ENCODE data around the gene SIAH1. TPM values are rescaled to one million over a fixed set of nuclear protein-coding genes. Genes with fewer than 3 reads are reported as not detected.

The SIAH1 gene
- polyA plus RNA-seq, 1 experiment, result 21.6 TPM

GRCh38 chr16:48393485-48394354 lies 8.5 kb upstream of the SIAH1 start:
- no peak for TF ChIP-seq CTCF (IDR thresholded peaks at IDR 0.05; ENCODE audit: low read depth, low read length)
- Histone ChIP-seq H3K9me3 (ENCODE audit: control insufficient read depth, insufficient read depth, low read length) (no peaks in the 10 kb centered on the region), H3K4me3 (ENCODE audit: low read depth, low read length) (no peak overlapping the region), H3K27ac (ENCODE audit: low read depth, low read length) (peak overlapping the region; percentile 21), H3K27me3 (ENCODE audit: control insufficient read depth, insufficient read depth, low read length) (no peaks in the 10 kb centered on the region)
- DNase-seq (ENCODE audit: low read depth, low spot score), result no peak
- ChIA-PET CTCF (interaction anchor here (1.0 kb wide), 2 partner anchors 170 to 230 kb away, joined by 3 to 7 read pairs; no protein-coding TSS in a partner anchor), POLR2A (interaction anchor here (0.7 to 1.3 kb wide), 4 partner anchors 8 to 104 kb away, joined by 4 to 6 read pairs (median 4); partner anchors contain the start of gene SIAH1)

GRCh38 chr16:48392407-48392806 lies 7.2 kb upstream of the SIAH1 start:
- Histone ChIP-seq H3K4me3 (ENCODE audit: low read depth, low read length) (no peak overlapping the region), H3K27ac (ENCODE audit: low read depth, low read length) (no peak overlapping the region), H3K27me3 (ENCODE audit: control insufficient read depth, insufficient read depth, low read length) (no peaks in the 10 kb centered on the region), H3K9me3 (ENCODE audit: control insufficient read depth, insufficient read depth, low read length) (no peaks in the 10 kb centered on the region)
- CTCF ChIA-PET, result no interaction called here
- TF ChIP-seq CTCF (IDR thresholded peaks at IDR 0.05; ENCODE audit: low read depth, low read length), result no peak
- POLR2A ChIA-PET, result no interaction called here
- DNase-seq (ENCODE audit: low read depth, low spot score), result no peak

- H3K27ac ChIP-seq (ENCODE audit: low read depth, low read length), result no peak overlapping the region
- no peaks in the 10 kb centered on the region for H3K9me3 ChIP-seq (ENCODE audit: control insufficient read depth, insufficient read depth, low read length)
- no peaks in the 10 kb centered on the region for H3K27me3 ChIP-seq (ENCODE audit: control insufficient read depth, insufficient read depth, low read length)
- TF ChIP-seq CTCF (IDR thresholded peaks at IDR 0.05; ENCODE audit: low read depth, low read length), result no peak
- ChIA-PET CTCF (interaction anchor here (0.8 to 1.2 kb wide), 3 partner anchors 24 to 236 kb away, joined by 3 to 6 read pairs (median 5); no protein-coding TSS in a partner anchor), POLR2A (no interaction called here)
- DNase-seq (ENCODE audit: low read depth, low spot score), result no peak
- H3K4me3 ChIP-seq (ENCODE audit: low read depth, low read length), result no peak overlapping the region
These were observed 1.5 kb upstream of the SIAH1 start for GRCh38 chr16:48386559-48387312.

GRCh38 chr16:48384520-48385252 lies 527 bp downstream of the SIAH1 start:
- ChIA-PET CTCF (interaction anchor here (0.6 kb wide), 1 partner anchor 29 kb away, joined by 3 read pairs; no protein-coding TSS in a partner anchor), POLR2A (interaction anchor here (0.6 to 1.6 kb wide), 11 partner anchors 9 to 245 kb away, joined by 3 to 18 read pairs (median 4); no protein-coding TSS in a partner anchor)
- Histone ChIP-seq H3K27ac (ENCODE audit: low read depth, low read length) (peak overlapping the region; percentile 87), H3K9me3 (ENCODE audit: control insufficient read depth, insufficient read depth, low read length) (no peaks in the 10 kb centered on the region), H3K4me3 (ENCODE audit: low read depth, low read length) (peak overlapping the region; percentile 82), H3K27me3 (ENCODE audit: control insufficient read depth, insufficient read depth, low read length) (no peaks in the 10 kb centered on the region)
- DNase-seq (ENCODE audit: low read depth, low spot score), result no peak
- TF ChIP-seq CTCF (IDR thresholded peaks at IDR 0.05; ENCODE audit: low read depth, low read length), result no peak

Data from AG04450 (cell line).